ENCODE measurements around the gene ZNF414. TPM values are rescaled to one million over a fixed set of nuclear protein-coding genes. Genes with fewer than 3 reads are reported as not detected.

Gene ZNF414
- total RNA-seq, 1 experiment from 2014 or later, result 3.4 TPM

- DNase-seq (ENCODE audit: low spot score), result no peak
Measured at GRCh38 chr19:8490395-8490760, 23.6 kb downstream of the ZNF414 start.

GRCh38 chr19:8489561-8490394 is 24.2 kb downstream of the ZNF414 start:
- DNase-seq (ENCODE audit: low spot score), result no peak

GRCh38 chr19:8488365-8488764 is 25.6 kb downstream of the ZNF414 start:
- DNase-seq (ENCODE audit: low spot score), result no peak

GRCh38 chr19:8487137-8487851 is 26.7 kb downstream of the ZNF414 start:
- no peak for DNase-seq (ENCODE audit: low spot score)

GRCh38 chr19:8486661-8487136 is 27.3 kb downstream of the ZNF414 start:
- DNase-seq (ENCODE audit: low spot score), result no peak

- no peak for DNase-seq (ENCODE audit: low spot score)
Measured at GRCh38 chr19:8485561-8486371, 28.2 kb downstream of the ZNF414 start.

GRCh38 chr19:8484331-8484894 is 29.6 kb downstream of the ZNF414 start:
- DNase-seq (ENCODE audit: low spot score), result no peak

- no peak for DNase-seq (ENCODE audit: low spot score)
Measured at GRCh38 chr19:8483165-8483564, 30.8 kb downstream of the ZNF414 start.

GRCh38 chr19:8482696-8483095 is 31.3 kb downstream of the ZNF414 start:
- no peak for DNase-seq (ENCODE audit: low spot score)

GRCh38 chr19:8481616-8482015 is 32.4 kb downstream of the ZNF414 start:
- DNase-seq (ENCODE audit: low spot score), result no peak

GRCh38 chr19:8481201-8481600 is 32.8 kb downstream of the ZNF414 start:
- DNase-seq (ENCODE audit: low spot score), result no peak

- no peak for DNase-seq (ENCODE audit: low spot score)
Measured at GRCh38 chr19:8478598-8478997, 35.4 kb downstream of the ZNF414 start.

GRCh38 chr19:8477889-8478288 is 36.1 kb downstream of the ZNF414 start:
- DNase-seq (ENCODE audit: low spot score), result no peak

GRCh38 chr19:8476524-8476923 is 37.4 kb downstream of the ZNF414 start:
- DNase-seq (ENCODE audit: low spot score), result no peak

- DNase-seq (ENCODE audit: low spot score), result no peak
Measured at GRCh38 chr19:8475005-8475404, 39.0 kb downstream of the ZNF414 start.

- DNase-seq (ENCODE audit: low spot score), result no peak
Measured at GRCh38 chr19:8473648-8474476, 40.1 kb downstream of the ZNF414 start.

- DNase-seq (ENCODE audit: low spot score), result no peak
Measured at GRCh38 chr19:8469613-8470368, 44.2 kb downstream of the ZNF414 start.

- DNase-seq (ENCODE audit: low spot score), result no peak
Measured at GRCh38 chr19:8468761-8469373, 45.1 kb downstream of the ZNF414 start.

GRCh38 chr19:8468124-8468523 is 45.8 kb downstream of the ZNF414 start:
- no peak for DNase-seq (ENCODE audit: low spot score)

GRCh38 chr19:8466018-8466417 is 47.9 kb downstream of the ZNF414 start:
- no peak for DNase-seq (ENCODE audit: low spot score)

All from A172 (cell line).